Stimulated activated CD4-positive, alpha-beta T cell treated with anti-CD3 and anti-CD28 coated beads, TNF-alpha, amount 100 ng/mL, for 1 hour (primary cell): ENCODE results near the gene CFLAR.
"Not testable (repeated sequence)": the region's sequence is repeated elsewhere in the genome, so short reads cannot be mapped to it uniquely, and the experiment has no call there.

ENCODE experiments used
- DNase-seq, 3 donors: peaks; one replicate each; pipeline ENCODE4 v3.0.0-alpha.2; 2020; ENCODE audit warnings: low read depth in 3 of 3, low spot score in 1 of 3

The CFLAR gene

DNA sequence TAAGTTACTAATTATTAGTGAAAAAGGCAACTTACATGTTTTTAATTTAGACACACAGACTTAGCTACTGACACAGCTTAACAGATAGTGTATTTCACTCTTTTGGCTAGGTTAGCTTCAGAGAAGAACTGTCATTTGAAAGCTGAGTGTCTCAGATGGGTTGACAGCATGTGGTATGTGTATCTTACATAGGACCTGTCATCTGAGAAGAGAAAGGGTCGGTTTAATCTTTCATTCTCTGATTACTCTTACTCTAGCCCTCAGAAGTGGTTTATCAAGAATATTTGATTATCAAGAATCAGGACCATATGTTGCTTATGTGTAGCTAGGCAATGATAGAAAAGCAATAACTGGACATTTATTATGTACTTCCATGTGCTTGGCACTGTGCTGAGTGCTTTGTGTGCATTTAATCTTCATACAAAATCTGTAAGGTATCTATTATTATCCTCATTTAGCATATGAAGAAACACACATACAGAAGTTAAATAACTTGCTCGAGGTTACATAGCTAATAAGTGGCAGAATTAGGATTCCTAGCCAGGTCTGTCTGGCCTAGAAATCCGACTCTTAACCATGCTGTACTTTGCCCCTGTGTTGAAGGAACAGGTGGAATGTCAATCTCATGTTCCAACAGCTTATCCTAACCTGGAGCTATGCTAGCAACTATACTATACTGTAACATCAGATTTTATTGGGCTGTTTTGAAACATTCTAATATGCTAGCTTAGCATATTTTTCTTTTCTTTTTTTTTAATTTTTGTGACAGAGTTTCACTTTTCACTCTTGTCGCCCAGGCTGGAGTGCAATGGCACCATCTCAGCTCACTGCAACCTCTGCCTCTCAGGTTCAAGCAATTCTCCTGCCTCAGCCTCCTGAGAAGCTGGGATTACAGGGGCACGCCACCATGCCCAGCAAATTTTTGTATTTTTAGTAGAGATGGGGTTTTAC, 28.4 kb downstream of the CFLAR start:
- DNase-seq: no peak

- no peak for DNase-seq
Observed at GRCh38 chr2:201148434-201148990, 32.5 kb downstream of the CFLAR start.

- DNase-seq: no peak
Observed at GRCh38 chr2:201149064-201149820, 33.3 kb downstream of the CFLAR start.

GRCh38 chr2:201149821-201150165, 33.8 kb downstream of the CFLAR start:
- not testable (repeated sequence) for DNase-seq

DNA sequence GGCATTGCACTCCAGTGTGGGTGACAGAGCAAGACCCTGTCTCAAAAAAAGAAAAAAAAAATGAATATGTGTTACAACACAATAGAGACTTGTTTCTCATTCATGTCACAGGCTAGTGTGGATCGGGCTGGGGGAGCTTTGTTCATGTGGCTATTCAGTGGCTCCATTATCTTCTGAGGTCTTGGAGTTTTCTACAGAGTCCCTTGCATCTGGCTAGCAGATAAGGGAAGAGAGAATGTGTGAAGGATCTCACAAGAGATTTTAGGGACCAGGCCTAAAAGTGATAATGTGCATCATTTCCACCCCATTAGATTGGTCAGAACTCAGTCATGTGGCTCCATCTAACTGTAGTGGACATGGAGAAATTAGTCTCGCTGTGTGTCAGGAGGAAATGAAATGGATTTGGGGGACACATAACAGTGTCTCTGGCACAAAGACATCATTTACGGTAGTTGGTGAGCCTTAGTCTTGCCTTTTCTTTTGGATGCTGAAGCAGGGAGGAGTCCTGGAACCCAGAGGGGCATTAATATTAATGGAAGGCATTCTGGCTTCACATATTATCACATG, 34.6 kb downstream of the CFLAR start:
- no peak for DNase-seq

GRCh38 chr2:201151127-201151981, 35.4 kb downstream of the CFLAR start:
- DNase-seq: no peak

- no peak for DNase-seq
Observed at GRCh38 chr2:201152517-201152916, 36.6 kb downstream of the CFLAR start.

DNA sequence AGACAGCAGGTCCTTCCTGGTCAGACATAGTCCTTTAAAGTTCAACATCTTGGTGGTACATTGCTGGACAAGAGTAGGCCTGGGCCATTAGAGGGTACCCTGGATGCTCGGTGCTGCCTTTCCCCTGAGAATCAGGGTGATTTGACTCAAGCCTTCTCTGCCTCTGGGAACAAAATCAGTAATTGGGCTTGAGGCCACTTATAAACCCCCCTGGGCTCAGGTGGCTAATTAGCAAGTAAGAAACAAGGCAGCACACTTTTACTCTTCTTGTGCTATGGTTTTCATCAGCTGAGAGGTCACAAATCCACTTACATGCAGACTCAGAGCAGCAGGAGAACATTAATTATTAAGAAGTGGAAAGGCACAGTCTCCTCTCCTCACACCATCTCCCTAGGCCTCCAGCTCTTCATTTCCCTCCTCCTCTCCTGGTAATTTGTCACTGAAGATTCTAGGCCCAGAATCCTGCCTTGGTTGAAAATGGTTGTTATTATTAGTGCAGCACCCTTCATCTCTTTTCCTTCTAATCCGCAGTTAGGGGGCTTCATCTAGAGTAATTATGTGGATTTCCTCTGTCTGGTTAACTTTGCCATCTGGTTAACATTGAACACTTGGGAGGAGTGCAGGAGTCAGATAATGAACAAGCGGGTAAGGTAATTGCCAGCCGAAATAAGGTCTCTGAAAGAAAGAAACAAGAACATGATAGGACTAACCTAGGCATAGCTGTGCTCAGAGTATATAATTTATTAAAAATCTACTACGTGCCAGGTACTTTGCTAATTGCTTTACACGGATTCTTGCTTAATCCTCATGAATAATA, 37.2 kb downstream of the CFLAR start:
- no peak for DNase-seq

GRCh38 chr2:201154615-201155399, 38.8 kb downstream of the CFLAR start:
- no peak for DNase-seq

GRCh38 chr2:201156036-201156435, 40.1 kb downstream of the CFLAR start:
- DNase-seq: no peak

DNA sequence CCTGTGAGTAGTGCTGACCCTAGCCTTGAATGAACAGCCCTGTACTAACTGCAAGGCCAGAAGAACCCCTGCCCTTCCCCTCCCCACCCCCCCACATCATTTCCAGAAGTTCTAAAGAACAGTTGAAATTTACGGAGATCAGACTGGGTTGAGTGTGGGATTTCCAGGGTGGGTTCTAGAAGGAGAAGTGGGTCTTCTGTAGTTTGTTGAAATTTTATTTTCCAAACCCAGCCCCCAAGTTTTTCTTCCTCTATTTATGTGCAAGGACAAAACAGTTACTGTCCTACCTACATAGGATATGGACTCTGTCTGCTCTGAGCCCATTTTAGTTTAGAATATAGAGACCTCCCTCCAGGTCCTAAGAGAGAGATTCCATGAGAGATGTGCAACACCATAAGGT, 40.7 kb downstream of the CFLAR start:
- DNase-seq: no peak

DNA sequence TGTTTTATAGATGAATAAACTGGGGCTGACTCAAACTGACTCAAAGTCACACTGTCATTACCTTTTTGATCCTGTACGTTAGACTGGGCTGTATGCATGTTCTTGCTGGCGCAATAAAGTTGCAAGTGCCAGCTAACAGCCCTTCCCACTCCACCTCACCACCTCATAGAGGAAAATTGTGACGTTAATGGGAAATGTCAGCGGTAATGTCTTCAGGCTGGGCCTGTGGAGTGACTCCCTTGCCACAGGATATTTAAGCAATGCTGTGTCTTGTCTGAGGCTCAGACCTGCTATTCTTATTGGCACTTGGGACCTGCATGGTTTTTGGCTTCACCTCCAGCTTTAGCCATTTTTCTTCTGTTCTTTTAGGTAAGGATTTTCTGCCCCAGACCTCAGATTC, 41.7 kb downstream of the CFLAR start:
- no peak for DNase-seq

DNA sequence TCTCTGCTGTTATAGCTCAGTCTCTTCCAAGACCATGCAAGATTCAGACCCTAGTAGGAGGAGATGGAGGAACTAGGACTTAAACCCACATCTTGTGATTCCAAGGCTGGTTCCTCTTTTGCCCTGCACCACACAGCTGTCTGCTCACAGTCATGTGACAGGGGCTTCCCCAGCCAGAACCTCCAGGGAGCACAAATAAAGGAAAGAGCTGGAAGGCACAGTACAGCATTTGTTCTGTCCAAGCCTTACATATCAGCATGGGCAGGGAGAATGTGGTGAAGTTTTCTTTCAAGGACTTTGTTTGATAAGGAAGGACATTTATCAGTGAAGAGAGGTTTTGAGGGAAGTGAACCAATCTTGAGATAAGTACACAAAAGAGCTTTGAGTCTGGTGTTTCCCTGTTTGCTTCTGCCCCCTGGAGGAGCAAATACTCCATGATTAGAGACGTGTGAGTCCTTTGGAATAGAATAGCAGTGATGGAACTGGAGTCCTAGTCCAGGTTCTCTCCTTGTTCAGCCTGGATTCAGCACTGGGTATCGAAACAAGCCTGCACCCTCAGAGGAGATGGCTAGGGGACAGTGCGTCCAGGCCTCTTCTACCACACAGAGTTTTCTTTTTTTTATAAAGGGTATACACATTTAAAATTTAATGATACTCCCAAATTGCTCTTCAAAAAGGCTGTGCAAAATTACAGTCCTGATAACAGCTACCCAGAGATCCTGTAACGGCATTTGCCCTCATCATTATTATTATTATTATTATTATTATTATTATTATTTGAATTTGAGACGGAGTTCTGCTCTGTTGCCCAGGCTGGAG, 42.4 kb downstream of the CFLAR start:
- peak in 2 of 3 donors; percentile 27 to 28 for DNase-seq

GRCh38 chr2:201164166-201164565, 48.2 kb downstream of the CFLAR start:
- DNase-seq: no peak

DNA sequence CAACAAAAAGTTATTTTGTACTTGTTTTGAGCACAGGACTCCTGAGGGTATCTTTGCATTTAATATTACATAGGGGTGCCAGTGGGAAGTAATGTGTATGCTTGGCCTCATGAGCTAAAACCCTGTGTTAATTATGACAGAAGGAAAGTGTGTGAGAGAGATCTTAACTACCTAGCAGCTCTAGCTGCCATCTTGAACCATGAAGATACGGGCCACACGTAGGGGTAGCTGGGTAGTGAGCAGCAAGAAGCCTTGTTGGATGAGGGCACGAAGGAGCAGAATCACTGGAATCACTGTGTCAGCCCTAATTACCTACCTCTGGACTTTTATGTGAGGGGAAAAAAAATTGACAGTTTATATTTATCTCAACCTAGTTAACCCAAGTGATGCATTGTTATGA, 51.6 kb downstream of the CFLAR start:
- DNase-seq: no peak

DNA sequence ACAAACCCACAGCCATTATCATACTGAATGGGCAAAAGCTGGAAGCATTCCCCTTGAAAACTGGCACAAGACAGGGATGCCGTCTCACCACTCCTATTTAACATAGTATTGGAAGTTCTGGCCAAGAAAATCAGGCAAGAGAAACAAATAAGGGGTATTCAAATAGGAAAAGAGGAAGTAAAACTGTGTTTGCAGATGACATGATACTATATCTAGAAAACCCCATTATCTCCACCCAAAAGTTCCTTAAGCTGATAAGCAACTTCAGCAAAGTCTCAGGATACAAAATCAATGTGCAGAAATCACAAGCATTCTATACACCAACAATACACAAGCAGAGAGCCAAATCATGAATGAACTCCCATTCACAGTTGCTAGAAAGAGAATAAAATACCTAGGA, 52.5 kb downstream of the CFLAR start:
- not testable (repeated sequence) for DNase-seq

- no peak for DNase-seq
Observed at GRCh38 chr2:201171259-201171814, 55.4 kb downstream of the CFLAR start.

DNA sequence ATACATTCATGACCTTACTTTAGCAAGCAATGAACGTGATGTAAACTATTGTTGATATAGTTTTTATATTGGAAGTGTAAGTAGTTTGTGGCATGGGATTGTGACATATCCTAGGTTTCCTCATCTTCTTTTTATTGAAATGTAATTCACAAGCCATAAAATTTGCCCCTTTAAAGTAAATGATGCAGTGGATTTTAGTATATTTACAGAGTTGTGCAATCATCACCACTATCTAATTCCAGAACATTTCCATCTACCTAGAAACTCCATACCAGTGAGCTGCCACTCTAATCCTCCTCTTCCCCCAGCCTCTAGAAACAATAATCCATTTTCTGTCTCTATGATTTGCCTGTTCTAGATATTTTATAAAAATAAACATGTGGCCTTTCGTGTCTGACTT, 56.3 kb downstream of the CFLAR start:
- no peak for DNase-seq
